H1 (cell line): ENCODE data around the gene CEBPA. TPM values are rescaled to one million over a fixed set of nuclear protein-coding genes. Genes with fewer than 3 reads are reported as not detected.

ENCODE experiments used
- CTCF ChIA-PET: fragments of 300-600 bp; sonication (Branson Sonifier 250); formaldehyde crosslinking; loops from one replicate; lab custom pipeline; 2021; ENCODE audit not compliant: partially characterized antibody; lab: Charles Lee
- POLR2A ChIA-PET: fragments of 300-600 bp; sonication (Branson Sonifier 250); formaldehyde crosslinking; loops from one replicate; lab custom pipeline; 2021; ENCODE audit warnings: inconsistent platforms; ENCODE audit not compliant: partially characterized antibody; lab: Charles Lee
- DNase-seq, 2 experiments: peaks; one replicate each; pipeline versions ENCODE4 v3.0.0 to v3.0.0-alpha.2; 2010 to 2022; ENCODE audit warnings: low spot score in 2 of 2, low read depth in 1 of 2, mixed read lengths in 1 of 2
- FAIRE-seq: peaks from 2 replicates; lab custom pipeline; 2011; peaks lifted over from hg19 to GRCh38; lab: Jason Lieb, UNC
- H2AFZ ChIP-seq: 2 replicates; pipeline ENCODE4 v1.8.1; 2012; ENCODE audit warnings: low read length, inconsistent platforms
- H2AK5ac ChIP-seq: 2 replicates; pipeline ENCODE4 v1.6.1; 2013; ENCODE audit warnings: low read depth, low read length
- H2BK120ac ChIP-seq: replicated peaks from 2 replicates; pipeline ENCODE3; 2013; ENCODE audit warnings: low read depth, low read length, inconsistent platforms
- H2BK12ac ChIP-seq: 2 replicates; pipeline ENCODE4 v1.6.1; 2013; ENCODE audit warnings: low read depth, low read length
- H2BK15ac ChIP-seq: 2 replicates; pipeline ENCODE4 v1.6.1; 2013; ENCODE audit warnings: low read length
- H2BK20ac ChIP-seq: 2 replicates; pipeline ENCODE4 v1.6.1; 2013; ENCODE audit warnings: low read length
- H2BK5ac ChIP-seq: 2 replicates; pipeline ENCODE4 v1.6.1; 2013; ENCODE audit warnings: low read depth, low read length
- H3K14ac ChIP-seq: 2 replicates; pipeline ENCODE4 v1.6.1; 2013; ENCODE audit warnings: inconsistent platforms; ENCODE audit not compliant: insufficient read length
- H3K18ac ChIP-seq: 2 replicates; pipeline ENCODE4 v1.6.1; 2013; ENCODE audit warnings: low read length; ENCODE audit errors: extremely low read depth
- H3K23ac ChIP-seq: 2 replicates; pipeline ENCODE4 v1.6.1; 2013; ENCODE audit warnings: inconsistent platforms; ENCODE audit not compliant: insufficient read length
- H3K23me2 ChIP-seq: 2 replicates; pipeline ENCODE4 v1.6.1; 2013; ENCODE audit warnings: low read depth, low read length
- H3K27ac ChIP-seq: 2 replicates; pipeline ENCODE4 v1.6.1; 2011; ENCODE audit warnings: low read depth, low read length, inconsistent platforms
- H3K27me3 ChIP-seq, 4 experiments: replicated peaks in 1 of 4; 1 replicate in 1 of 4; 2 replicates in 3 of 4; pipeline versions ENCODE4 v1.6.1 to v1.8.1; 2011 to 2013; ENCODE audit warnings: low read length in 3 of 4, mild to moderate bottlenecking in 3 of 4, inconsistent platforms in 2 of 4, mixed read lengths in 2 of 4, moderate library complexity in 1 of 4; ENCODE audit not compliant: control insufficient read depth in 3 of 4, insufficient read depth in 3 of 4; ENCODE audit errors: extremely low read depth in 1 of 4
- H3K36me3 ChIP-seq, 4 experiments: 2 replicates each; pipeline versions ENCODE4 v1.6.1 to v1.8.1; 2011 to 2013; ENCODE audit warnings: mild to moderate bottlenecking in 4 of 4, low read length in 3 of 4, moderate library complexity in 2 of 4, control low read depth in 1 of 4, inconsistent platforms in 1 of 4; ENCODE audit not compliant: insufficient read depth in 4 of 4, control insufficient read depth in 2 of 4
- H3K4ac ChIP-seq: replicated peaks from 2 replicates; pipeline ENCODE3; 2013; ENCODE audit warnings: low read length, low read depth, mixed read lengths, inconsistent platforms; ENCODE audit not compliant: insufficient read length
- H3K4me1 ChIP-seq, 4 experiments: replicated peaks in 1 of 4; 1 replicate in 1 of 4; 2 replicates in 3 of 4; pipeline versions ENCODE4 v1.6.1 to v1.8.1; 2011 to 2013; ENCODE audit warnings: low read length in 3 of 4, inconsistent platforms in 2 of 4, mixed read lengths in 1 of 4; ENCODE audit not compliant: insufficient read depth in 4 of 4, control insufficient read depth in 3 of 4
- H3K4me2 ChIP-seq, 2 experiments: 2 replicates each; pipeline versions ENCODE4 v1.6.1 to v1.8.1; 2011 to 2013; ENCODE audit warnings: low read depth in 2 of 2, low read length in 2 of 2, control low read depth in 1 of 2, inconsistent platforms in 1 of 2, mild to moderate bottlenecking in 1 of 2; ENCODE audit not compliant: insufficient read depth in 1 of 2
- H3K4me3 ChIP-seq, 4 experiments: fragments of 200-600, 300-600 bp in 1 of 4; sonication (generic), shearing (Covaris generic), sonication (Bioruptor Twin) in 1 of 4; 2 replicates each; pipeline versions ENCODE4 v1.5.1 to v1.8.1; 2011 to 2016; ENCODE audit warnings: low read length in 4 of 4, low read depth in 3 of 4, control low read depth in 2 of 4, inconsistent platforms in 2 of 4, mild to moderate bottlenecking in 2 of 4, mixed read lengths in 1 of 4, moderate library complexity in 1 of 4; ENCODE audit not compliant: insufficient read depth in 2 of 4; ENCODE audit errors: extremely low read depth in 1 of 4
- H3K56ac ChIP-seq: replicated peaks from 2 replicates; pipeline ENCODE3; 2013; ENCODE audit warnings: low read depth, mild to moderate bottlenecking, mixed read lengths, low read length, inconsistent platforms; ENCODE audit not compliant: insufficient read length
- H3K79me1 ChIP-seq: 2 replicates; pipeline ENCODE4 v1.6.1; 2013; ENCODE audit warnings: low read depth, low read length, control low read depth
- H3K79me2 ChIP-seq, 2 experiments: 2 replicates each; pipeline versions ENCODE4 v1.6.1 to v1.8.1; 2012 to 2013; ENCODE audit warnings: low read length in 2 of 2, mild to moderate bottlenecking in 2 of 2, inconsistent platforms in 1 of 2; ENCODE audit not compliant: insufficient read depth in 2 of 2, control insufficient read depth in 1 of 2
- H3K9ac ChIP-seq, 4 experiments: replicated peaks in 1 of 4; 1 replicate in 1 of 4; 2 replicates in 3 of 4; pipeline versions ENCODE4 v1.6.1 to v1.8.1; 2011 to 2013; ENCODE audit warnings: low read depth in 3 of 4, low read length in 3 of 4, control low read depth in 2 of 4, mild to moderate bottlenecking in 2 of 4, moderate library complexity in 2 of 4, inconsistent platforms in 1 of 4; ENCODE audit errors: extremely low read depth in 1 of 4
- H3K9me3 ChIP-seq, 2 experiments: 2 replicates each; pipeline versions ENCODE4 v1.6.1 to v1.8.1; 2012 to 2013; ENCODE audit warnings: mild to moderate bottlenecking in 2 of 2, moderate library complexity in 2 of 2, control low read depth in 1 of 2, inconsistent platforms in 1 of 2, low read depth in 1 of 2, low read length in 1 of 2, mixed read lengths in 1 of 2; ENCODE audit not compliant: insufficient read depth in 2 of 2
- H4K20me1 ChIP-seq, 2 experiments: replicated peaks in 1 of 2; 2 replicates each; pipeline versions ENCODE3 to v1.8.1; 2011 to 2013; ENCODE audit warnings: inconsistent platforms in 2 of 2, low read length in 2 of 2, mild to moderate bottlenecking in 1 of 2; ENCODE audit not compliant: insufficient read depth in 2 of 2, control insufficient read depth in 1 of 2
- H4K5ac ChIP-seq: 2 replicates; pipeline ENCODE4 v1.6.1; 2013; ENCODE audit warnings: low read length, low read depth, mixed read lengths, inconsistent platforms; ENCODE audit not compliant: insufficient read length
- H4K8ac ChIP-seq: 2 replicates; pipeline ENCODE4 v1.8.0; 2013; ENCODE audit warnings: mild to moderate bottlenecking, moderate library complexity, low read length, inconsistent platforms; ENCODE audit not compliant: insufficient read depth; ENCODE audit errors: extremely low read depth
- H4K91ac ChIP-seq: replicated peaks from 2 replicates; pipeline ENCODE3; 2013; ENCODE audit warnings: low read length, mixed read lengths, inconsistent platforms; ENCODE audit not compliant: insufficient read length
- ASH2L ChIP-seq: fragments of 200-600, 300-600 bp; sonication (generic); IDR thresholded peaks from one replicate; pipeline ENCODE4 v1.7.1; 2017; ENCODE audit warnings: low read length
- ATF2 ChIP-seq: IDR thresholded peaks from 2 replicates; pipeline ENCODE4 v1.6.1; 2012; ENCODE audit warnings: low read length, inconsistent platforms
- HDAC6 ChIP-seq: IDR thresholded peaks from one replicate; pipeline ENCODE4 v1.7.1; 2012; ENCODE audit warnings: low read depth, mild to moderate bottlenecking, inconsistent platforms, low read length, moderate library complexity
- KDM5A ChIP-seq: fragments of 200-600 bp; IDR thresholded peaks from 2 replicates; pipeline ENCODE4 v1.7.1; 2012; ENCODE audit warnings: mild to moderate bottlenecking, low read length, inconsistent platforms, mixed read lengths
- POLR2A ChIP-seq, 2 experiments: IDR thresholded peaks; 1 replicate in 1 of 2; 2 replicates in 1 of 2; pipeline ENCODE4 v1.6.1; 2011; ENCODE audit warnings: low read depth in 2 of 2, low read length in 2 of 2, mild to moderate bottlenecking in 2 of 2; ENCODE audit errors: control extremely low read depth in 1 of 2
- POU5F1 ChIP-seq: IDR thresholded peaks from 2 replicates; pipeline ENCODE4 v1.6.1; 2011; ENCODE audit warnings: low read depth, mild to moderate bottlenecking, low read length, moderate library complexity
- RXRA ChIP-seq: IDR thresholded peaks from 2 replicates; pipeline ENCODE4 v1.6.1; 2011; ENCODE audit warnings: low read depth, mild to moderate bottlenecking, low read length, moderate library complexity; ENCODE audit not compliant: insufficient read depth
- SAP30 ChIP-seq: fragments of 300-600 bp; sonication (generic); IDR thresholded peaks from 2 replicates; pipeline ENCODE4 v1.7.1; 2012; ENCODE audit warnings: low read length, moderate library complexity, mild to moderate bottlenecking, inconsistent platforms; ENCODE audit not compliant: insufficient read depth, insufficient replicate concordance
- TAF1 ChIP-seq: IDR thresholded peaks from 2 replicates; pipeline ENCODE4 v1.6.1; 2011; ENCODE audit warnings: mild to moderate bottlenecking, low read depth, low read length
- USF2 ChIP-seq: IDR thresholded peaks from 2 replicates; pipeline ENCODE4 v1.6.1; 2011; ENCODE audit warnings: low read length, improper control_type of control experiment
- WGBS, 2 experiments: shearing (Covaris generic) in 1 of 2; methylation state at CpG; one replicate each; pipeline versions ENCODE4 v1.1.6 to v1.1.7; 2013 to 2015; ENCODE audit warnings: low lambda C conversion rate in 2 of 2, mixed read lengths in 2 of 2, inconsistent platforms in 1 of 2, low coverage in 1 of 2, missing lambda C conversion rate in 1 of 2; ENCODE audit not compliant: insufficient replicate concordance in 2 of 2, insufficient coverage in 1 of 2, insufficient read length in 1 of 2; ENCODE audit errors: extremely low coverage in 1 of 2, missing lambda C conversion rate in 1 of 2; 5-methylcytosine and 5-hydroxymethylcytosine counted together
- polyA plus RNA-seq, 7 experiments: library from polyadenylated mRNA; depleted of rRNA in 3 of 7; stranded (reverse) in 5 of 7; unstranded in 2 of 7; fragments of >200 nt in 5 of 7; fragments of 200-250 nt in 2 of 7; gene quantifications; 1 replicate in 5 of 7; 2 replicates in 1 of 7; 4 replicates in 1 of 7; pipeline versions ENCODE4 v1.2.1 to v1.2.3, GENCODE V29; 2011 to 2013; ENCODE audit warnings: missing spikeins in 2 of 7, mixed read lengths in 2 of 7
- total RNA-seq: library from RNA; stranded (reverse); fragmentation: NEBNext Ultra II Directional; extraction: Animal tissue kit (Norgen Biotek cat#: 25700); gene quantifications from 2 replicates; pipeline ENCODE4 v1.2.1, GENCODE V29; 2021
- TF ChIP-seq, protein P1 (sequence below): IDR thresholded peaks from 2 replicates; pipeline ENCODE4 v1.6.1; 2012; ENCODE audit warnings: inconsistent platforms

CEBPA gene
- total and polyA plus RNA-seq, 2 of the 8 experiments (the other 6 are each of a cell fraction or from before 2014, with no cell fraction given) = 2.0 to 2.7 TPM

- no peaks in the 10 kb centered on the region for H3K79me2 ChIP-seq
- WGBS, 2 experiments = 94% methylated on average over 3 of the region's 10 CpGs; no CpG with 5 or more reads in 1 of the 2 experiments
- no peak overlapping the region for H2BK5ac ChIP-seq
- H3K79me1 ChIP-seq = no peaks in the 10 kb centered on the region
- no peaks in the 10 kb centered on the region for H3K23me2 ChIP-seq
- no peak overlapping the region for H4K91ac ChIP-seq
- no peak overlapping the region for H2AK5ac ChIP-seq
- H2BK12ac ChIP-seq = no peak overlapping the region
- no peak overlapping the region for H2BK15ac ChIP-seq
- no peak overlapping the region for H2BK20ac ChIP-seq
- DNase-seq = no peak
- no peak overlapping the region for H3K27ac ChIP-seq
- H3K9ac ChIP-seq = no peak overlapping the region
- no peaks in the 10 kb centered on the region for H3K36me3 ChIP-seq
- H4K5ac ChIP-seq = no peak overlapping the region
- CTCF ChIA-PET = interaction anchor here (0.6 to 3.6 kb wide), 9 partner anchors 9 to 137 kb away, joined by 3 to 16 read pairs (median 7); no protein-coding TSS in a partner anchor
- peaks cover 0 to 7% (median 4%) of the 10 kb centered on the region in 4 experiments; a peak in 5 of 7 replicates for H3K4me1 ChIP-seq
- H2BK120ac ChIP-seq = no peak overlapping the region
- H4K20me1 ChIP-seq = no peaks in the 10 kb centered on the region
- no peaks in the 10 kb centered on the region for H3K27me3 ChIP-seq
- H3K9me3 ChIP-seq = no peaks in the 10 kb centered on the region
- POLR2A ChIA-PET = interaction anchor here (0.6 kb wide), 2 partner anchors 69 to 234 kb away, joined by 3 read pairs; no protein-coding TSS in a partner anchor
- no peak overlapping the region for H3K4me3 ChIP-seq
- H4K8ac ChIP-seq = peak overlapping the region; percentile 51; the same call in 1 of the 2 replicates
- FAIRE-seq = no peak
- H3K56ac ChIP-seq = no peak overlapping the region
- no peak overlapping the region for H3K4ac ChIP-seq
- no peak overlapping the region for H2AFZ ChIP-seq
- H3K14ac ChIP-seq = no peak overlapping the region
- no peak overlapping the region for H3K23ac ChIP-seq
- no peak overlapping the region for H3K4me2 ChIP-seq
- no peak overlapping the region; the same call in 1 of the 2 replicates for H3K18ac ChIP-seq
- TF ChIP-seq RXRA (no peak), POU5F1 (no peak), HDAC6 (no peak), ASH2L (no peak), POLR2A (IDR thresholded peaks at IDR 0.05; ENCODE audit: control extremely low read depth in 1 of 2, low read depth in 2 of 2, low read length in 2 of 2) (no peak), USF2 (no peak), KDM5A (no peak), SAP30 (no peak), ATF2 (no peak), TAF1 (no peak)
- TF ChIP-seq, protein P1, sequence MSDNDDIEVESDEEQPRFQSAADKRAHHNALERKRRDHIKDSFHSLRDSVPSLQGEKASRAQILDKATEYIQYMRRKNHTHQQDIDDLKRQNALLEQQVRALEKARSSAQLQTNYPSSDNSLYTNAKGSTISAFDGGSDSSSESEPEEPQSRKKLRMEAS = no peak
Observed at GRCh38 chr19:33269016-33269415, 33.3 kb downstream of the CEBPA start.
